KMS-11 (cell line): ENCODE results near the gene E4F1.

Experiments
- H2AFZ ChIP-seq: fragments of 200-600 bp; sonication (generic); 2 replicates; pipeline ENCODE4 v1.6.1; 2016; ENCODE audit warnings: antibody characterized with exemption, mixed run types, low read depth
- H3K27ac ChIP-seq: fragments of 200-600 bp; sonication (generic); 2 replicates; pipeline ENCODE4 v1.6.1; 2016; ENCODE audit warnings: mild to moderate bottlenecking, mixed run types
- H3K27me3 ChIP-seq: fragments of 200-600 bp; sonication (generic); 2 replicates; pipeline ENCODE4 v1.6.1; 2017; ENCODE audit warnings: mild to moderate bottlenecking, low read depth, mixed run types, moderate library complexity; ENCODE audit not compliant: insufficient read depth
- H3K36me3 ChIP-seq: fragments of 200-600 bp; sonication (generic); 2 replicates; pipeline ENCODE4 v1.6.1; 2017; ENCODE audit warnings: mild to moderate bottlenecking, mixed run types; ENCODE audit not compliant: insufficient read depth
- H3K4me1 ChIP-seq: fragments of 200-600 bp; sonication (generic); 2 replicates; pipeline ENCODE4 v1.6.1; 2016; ENCODE audit warnings: mild to moderate bottlenecking, low read depth, mixed run types; ENCODE audit not compliant: poor library complexity, severe bottlenecking
- H3K4me2 ChIP-seq: fragments of 200-600 bp; sonication (generic); 2 replicates; pipeline ENCODE4 v1.7.0; 2016; ENCODE audit warnings: mild to moderate bottlenecking, mixed run types
- H3K4me3 ChIP-seq: fragments of 200-600 bp; sonication (generic); IDR thresholded peaks from 2 replicates; pipeline ENCODE4 v1.6.1; 2017; ENCODE audit warnings: low read depth, low read length, mixed read lengths; ENCODE audit not compliant: insufficient read depth
- H3K79me2 ChIP-seq: fragments of 200-600 bp; sonication (generic); 2 replicates; pipeline ENCODE4 v1.6.1; 2016; ENCODE audit warnings: low read depth, mixed run types; ENCODE audit not compliant: insufficient read depth
- H3K9ac ChIP-seq: fragments of 200-600 bp; sonication (generic); 2 replicates; pipeline ENCODE4 v1.6.1; 2016; ENCODE audit warnings: mild to moderate bottlenecking, mixed run types
- H4K20me1 ChIP-seq: fragments of 200-600 bp; sonication (generic); 2 replicates; pipeline ENCODE4 v1.6.1; 2016; ENCODE audit warnings: mild to moderate bottlenecking, mixed run types; ENCODE audit not compliant: insufficient read depth
- CTCF ChIP-seq: fragments of 200-600 bp; sonication (generic); conservative IDR thresholded peaks from 2 replicates; pipeline ENCODE4 v1.6.1; 2017; ENCODE audit warnings: low read depth, mild to moderate bottlenecking, antibody characterized with exemption, low read length, moderate library complexity, mixed read lengths

The E4F1 gene

GRCh38 chr16:2179107-2179501 is 44.3 kb upstream of the E4F1 start:
- Histone ChIP-seq H3K27ac (no peak overlapping the region), H3K4me2 (no peak overlapping the region)

GRCh38 chr16:2179576-2179975 is 43.8 kb upstream of the E4F1 start:
- Histone ChIP-seq H3K4me2 (no peak overlapping the region), H4K20me1 (no peaks in the 10 kb centered on the region), H2AFZ (no peak overlapping the region), H3K9ac (no peak overlapping the region), H3K4me1 (no peaks in the 10 kb centered on the region), H3K27ac (no peak overlapping the region), H3K4me3 (no peak overlapping the region), H3K27me3 (no peaks in the 10 kb centered on the region; the same call in 1 of the 2 replicates), H3K79me2 (no peaks in the 10 kb centered on the region), H3K36me3 (peaks cover 6% of the 10 kb centered on the region; the same call in 1 of the 2 replicates)
- TF ChIP-seq CTCF: no peak

More at GRCh38 chr16:2179107-2179501, 44.3 kb upstream of the E4F1 start:
- Histone ChIP-seq H3K4me3 (no peak overlapping the region), H3K27me3 (no peaks in the 10 kb centered on the region), H3K79me2 (no peaks in the 10 kb centered on the region), H3K4me1 (no peaks in the 10 kb centered on the region), H3K36me3 (peaks cover 6% of the 10 kb centered on the region; the same call in 1 of the 2 replicates), H3K9ac (no peak overlapping the region), H2AFZ (no peak overlapping the region), H4K20me1 (no peaks in the 10 kb centered on the region)
- TF ChIP-seq CTCF: no peak

- Histone ChIP-seq H3K4me2 (no peak overlapping the region), H2AFZ (no peak overlapping the region), H3K36me3 (peaks cover 6% of the 10 kb centered on the region; the same call in 1 of the 2 replicates), H4K20me1 (no peaks in the 10 kb centered on the region), H3K9ac (no peak overlapping the region), H3K4me1 (no peaks in the 10 kb centered on the region), H3K4me3 (no peak overlapping the region), H3K27me3 (peaks cover 8% of the 10 kb centered on the region), H3K27ac (no peak overlapping the region), H3K79me2 (no peaks in the 10 kb centered on the region)
- no peak for TF ChIP-seq CTCF
These were observed 42.9 kb upstream of the E4F1 start for GRCh38 chr16:2180461-2180860.

- no peaks in the 10 kb centered on the region for H3K4me1 ChIP-seq
- peaks cover 14% of the 10 kb centered on the region for H3K27me3 ChIP-seq
- no peak overlapping the region for H2AFZ ChIP-seq
- no peaks in the 10 kb centered on the region for H4K20me1 ChIP-seq
- no peak for TF ChIP-seq CTCF
- no peak overlapping the region for H3K4me2 ChIP-seq
- no peaks in the 10 kb centered on the region for H3K79me2 ChIP-seq
- H3K9ac ChIP-seq: no peak overlapping the region
- H3K4me3 ChIP-seq: no peak overlapping the region
- H3K27ac ChIP-seq: no peak overlapping the region
- H3K36me3 ChIP-seq: no peaks in the 10 kb centered on the region; the same call in 1 of the 2 replicates
These were observed 42.1 kb upstream of the E4F1 start for GRCh38 chr16:2180962-2181923.
